ENCODE data around the gene DNAH1.

The DNAH1 gene

DNA sequence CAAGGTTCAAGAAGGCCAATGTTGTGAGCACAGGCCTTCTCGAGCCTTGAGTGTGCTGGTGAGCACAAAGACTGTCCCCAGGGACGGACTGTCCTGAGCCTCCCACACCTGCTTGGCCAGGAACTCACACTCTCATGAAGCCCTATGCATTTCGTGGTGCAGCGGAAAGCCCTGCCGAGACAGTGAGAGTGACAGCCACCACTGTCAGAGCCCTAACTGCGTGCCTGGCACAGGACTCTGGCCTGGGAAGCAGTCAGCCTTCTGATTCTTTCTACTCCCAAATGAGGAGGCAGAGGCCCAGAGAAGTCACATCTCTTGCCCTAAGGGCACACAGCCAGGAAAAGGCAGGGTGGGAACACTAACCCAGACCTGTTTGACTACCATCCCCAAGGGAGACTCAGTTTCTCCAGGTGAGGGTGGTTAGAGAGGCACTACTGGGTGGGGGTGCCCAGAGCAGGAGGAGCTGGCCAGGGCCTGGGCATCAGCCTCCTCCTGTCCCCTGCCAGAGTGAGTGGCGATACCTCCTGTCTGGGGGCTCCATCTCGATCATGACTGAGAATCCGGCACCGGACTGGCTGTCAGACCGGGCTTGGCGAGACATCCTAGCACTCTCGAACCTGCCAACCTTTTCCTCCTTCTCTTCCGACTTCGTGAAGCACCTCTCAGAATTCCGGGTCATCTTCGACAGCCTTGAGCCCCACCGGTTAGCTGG lies 78.0 kb downstream of the DNAH1 start:
- DNase-seq = no peak

- no peak for DNase-seq
Observed at GRCh38 chr3:52394751-52395502, 78.8 kb downstream of the DNAH1 start.

GRCh38 chr3:52395503-52395865 lies 79.4 kb downstream of the DNAH1 start:
- no peak for DNase-seq

GRCh38 chr3:52396011-52396906 lies 80.1 kb downstream of the DNAH1 start:
- DNase-seq = no peak

DNA sequence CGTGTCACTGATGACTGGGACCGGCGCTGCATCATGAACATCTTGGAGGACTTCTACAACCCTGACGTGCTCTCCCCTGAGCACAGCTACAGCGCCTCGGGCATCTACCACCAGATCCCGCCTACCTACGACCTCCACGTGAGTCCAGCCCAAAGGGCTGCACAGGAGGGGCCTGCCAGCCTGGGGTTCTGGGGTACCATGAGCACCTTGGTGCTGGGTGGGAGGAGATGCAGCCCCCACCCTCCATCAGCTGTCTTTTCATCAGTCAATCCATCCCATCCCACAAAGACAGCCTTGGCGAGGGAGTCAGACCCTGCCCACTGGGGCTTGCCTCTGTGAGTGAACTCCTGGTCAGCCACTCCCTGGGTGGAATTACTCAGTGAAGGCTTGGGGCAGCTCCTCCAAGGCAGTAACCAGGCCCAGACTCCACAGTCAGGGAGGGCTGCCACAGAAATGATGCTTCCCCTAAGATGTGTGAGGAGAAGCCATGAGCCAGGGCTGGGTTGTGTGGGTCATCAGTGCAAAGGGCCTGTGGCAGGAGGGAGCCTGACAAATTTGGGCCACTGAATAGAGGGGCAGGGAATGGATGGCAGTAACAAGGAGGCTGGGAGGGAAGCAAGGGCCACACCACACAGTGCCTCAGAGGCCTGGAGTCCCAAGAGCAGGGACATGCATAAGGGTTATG lies 80.9 kb downstream of the DNAH1 start:
- no peak for DNase-seq

DNA sequence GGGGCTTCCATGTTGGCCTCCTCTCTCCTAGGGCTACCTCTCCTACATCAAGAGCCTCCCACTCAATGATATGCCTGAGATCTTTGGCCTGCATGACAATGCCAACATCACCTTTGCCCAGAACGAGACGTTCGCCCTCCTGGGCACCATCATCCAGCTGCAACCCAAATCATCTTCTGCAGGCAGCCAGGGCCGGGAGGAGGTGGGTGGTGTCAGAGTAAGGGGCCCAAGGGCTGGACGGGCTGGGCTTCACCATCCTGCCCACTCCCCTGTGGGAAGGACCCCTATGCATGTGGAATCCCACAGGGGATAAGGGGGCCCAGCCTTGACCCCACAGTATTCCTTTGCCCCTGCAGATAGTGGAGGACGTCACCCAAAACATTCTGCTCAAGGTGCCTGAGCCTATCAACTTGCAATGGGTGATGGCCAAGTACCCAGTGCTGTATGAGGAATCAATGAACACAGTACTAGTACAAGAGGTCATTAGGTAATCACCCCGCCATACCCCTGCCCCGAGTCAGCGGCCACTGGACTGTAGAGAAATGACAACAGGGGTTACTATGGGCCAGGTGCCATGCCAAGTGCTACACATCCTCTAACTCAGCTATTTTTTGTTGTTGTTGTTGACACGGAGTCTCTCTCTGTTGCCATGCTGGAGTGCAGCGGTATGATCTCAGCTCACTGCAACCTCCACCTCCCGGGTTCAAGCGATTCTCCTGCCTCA lies 81.7 kb downstream of the DNAH1 start:
- DNase-seq = no peak

DNA sequence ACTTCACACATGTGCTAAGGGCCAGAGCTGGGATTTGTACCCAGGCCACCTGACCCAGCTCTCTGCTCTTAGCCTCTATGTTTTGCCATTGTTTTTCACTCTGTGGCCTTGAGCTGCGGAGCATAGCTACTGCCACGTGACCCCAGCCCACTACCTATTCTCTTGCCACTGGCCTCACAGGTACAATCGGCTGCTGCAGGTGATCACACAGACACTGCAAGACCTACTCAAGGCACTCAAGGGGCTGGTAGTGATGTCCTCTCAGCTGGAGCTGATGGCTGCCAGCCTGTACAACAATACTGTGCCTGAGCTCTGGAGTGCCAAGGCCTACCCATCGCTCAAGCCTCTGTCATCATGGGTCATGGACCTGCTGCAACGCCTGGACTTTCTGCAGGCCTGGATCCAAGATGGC lies 82.6 kb downstream of the DNAH1 start:
- no peak for DNase-seq

- DNase-seq = no peak
Observed at GRCh38 chr3:52399131-52399530, 83.0 kb downstream of the DNAH1 start.

DNA sequence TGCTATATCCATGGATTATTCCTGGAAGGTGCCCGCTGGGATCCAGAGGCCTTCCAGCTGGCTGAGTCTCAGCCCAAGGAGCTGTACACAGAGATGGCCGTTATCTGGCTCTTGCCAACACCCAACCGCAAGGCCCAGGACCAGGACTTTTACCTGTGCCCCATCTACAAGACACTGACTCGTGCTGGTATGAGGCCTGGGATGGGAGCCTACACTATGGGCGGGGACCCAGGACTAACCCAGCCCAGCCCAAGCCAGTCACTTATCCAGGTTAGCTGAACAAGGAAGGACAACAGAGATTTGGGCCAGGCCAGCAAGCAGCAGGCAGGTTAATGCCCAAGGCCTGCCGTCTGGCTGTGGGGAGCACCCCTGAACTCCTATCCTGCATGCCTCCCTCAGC lies 83.5 kb downstream of the DNAH1 start:
- no peak for DNase-seq

DNA sequence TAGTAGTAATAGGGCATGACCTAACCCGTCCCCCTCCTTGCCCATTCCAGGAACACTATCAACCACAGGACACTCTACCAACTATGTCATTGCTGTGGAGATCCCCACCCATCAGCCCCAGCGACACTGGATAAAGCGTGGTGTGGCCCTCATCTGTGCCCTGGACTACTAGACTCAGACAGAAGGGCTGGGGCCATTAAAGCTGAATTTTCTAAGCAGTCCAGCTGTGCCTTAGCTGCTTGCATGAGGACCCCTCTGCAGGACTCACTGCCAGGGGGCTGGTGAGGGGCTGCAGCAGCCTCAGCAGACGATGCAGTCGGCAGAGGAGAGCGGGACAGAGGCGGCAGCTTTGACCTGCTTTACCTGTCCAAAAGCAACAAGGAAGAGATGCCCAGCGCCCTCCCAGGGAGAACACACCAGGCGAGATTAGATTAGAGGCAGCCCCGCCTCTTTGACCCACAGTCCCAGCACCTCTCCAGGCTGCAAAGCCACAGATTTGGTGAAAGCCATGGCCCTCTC lies 84.2 kb downstream of the DNAH1 start:
- no peak for DNase-seq

DNA sequence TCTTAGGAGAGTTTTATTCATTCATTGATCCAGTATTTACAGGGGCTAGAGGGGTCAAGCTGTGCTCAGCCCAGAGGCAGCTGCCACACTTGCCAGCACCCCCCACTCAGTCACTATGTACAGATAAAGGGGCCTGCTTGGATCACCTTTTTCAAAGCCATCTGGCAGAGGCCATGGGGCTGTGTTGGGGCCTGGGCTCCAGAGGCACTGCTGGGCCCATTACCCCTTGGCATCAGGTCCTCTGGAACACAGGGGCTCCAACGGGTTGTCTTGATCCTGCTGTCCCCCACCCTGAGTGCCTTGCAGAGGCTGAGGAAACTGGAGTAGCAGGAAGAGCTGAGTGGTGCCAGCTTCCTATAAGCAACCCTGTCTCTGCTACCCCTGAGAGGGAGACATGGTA lies 84.9 kb downstream of the DNAH1 start:
- DNase-seq = no peak

DNA sequence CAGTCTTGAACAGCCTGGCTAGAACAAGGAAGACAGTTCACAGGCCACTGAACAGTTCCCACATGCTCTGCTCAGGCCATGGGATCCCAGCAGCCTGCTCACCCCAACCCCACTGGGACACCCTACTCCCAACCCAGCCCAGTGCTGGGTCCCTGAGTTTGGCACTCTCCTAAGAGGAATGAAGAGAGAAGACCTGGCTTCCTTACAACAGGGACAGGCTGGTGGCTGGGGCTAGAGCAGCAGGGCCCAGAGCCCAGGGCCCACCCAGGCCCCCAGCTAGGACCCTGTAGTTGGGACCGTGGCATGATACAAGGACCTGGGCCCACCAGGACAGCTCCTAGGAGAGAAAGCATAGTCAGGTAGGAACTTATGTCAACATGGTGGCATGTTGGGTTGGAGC lies 85.4 kb downstream of the DNAH1 start:
- DNase-seq = no peak

GRCh38 chr3:52402101-52402521 lies 86.0 kb downstream of the DNAH1 start:
- no peak for DNase-seq

- no peak for DNase-seq
Observed at GRCh38 chr3:52402706-52403270, 86.7 kb downstream of the DNAH1 start.

DNA sequence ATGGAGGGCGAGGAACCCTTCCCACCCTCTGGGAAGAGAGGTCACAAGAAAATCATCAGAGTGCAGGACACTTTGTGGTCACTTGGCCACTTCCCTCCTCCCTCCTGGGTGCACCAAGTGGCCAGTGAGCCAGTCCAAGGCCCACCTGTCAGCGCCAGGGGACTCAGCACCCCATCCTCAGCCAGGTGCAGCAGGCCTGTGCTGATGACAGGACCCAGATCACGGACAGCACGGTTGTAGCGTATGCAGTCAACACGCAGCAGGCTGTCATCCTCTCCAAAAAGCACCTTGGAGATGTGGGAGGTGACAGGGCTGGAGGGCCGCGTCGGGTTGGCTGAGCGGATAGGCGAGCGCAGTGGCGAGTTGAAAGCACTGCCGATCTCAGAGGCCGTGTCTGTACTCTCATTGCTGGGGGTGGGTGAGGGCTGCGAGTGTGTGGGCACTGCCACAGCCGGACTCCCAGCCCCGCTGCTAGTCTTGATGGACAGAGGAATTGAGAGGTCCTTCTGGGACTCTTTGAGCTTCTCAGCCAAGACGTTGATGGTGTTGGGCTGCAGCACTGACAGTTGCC lies 87.2 kb downstream of the DNAH1 start:
- no peak for DNase-seq

DNA sequence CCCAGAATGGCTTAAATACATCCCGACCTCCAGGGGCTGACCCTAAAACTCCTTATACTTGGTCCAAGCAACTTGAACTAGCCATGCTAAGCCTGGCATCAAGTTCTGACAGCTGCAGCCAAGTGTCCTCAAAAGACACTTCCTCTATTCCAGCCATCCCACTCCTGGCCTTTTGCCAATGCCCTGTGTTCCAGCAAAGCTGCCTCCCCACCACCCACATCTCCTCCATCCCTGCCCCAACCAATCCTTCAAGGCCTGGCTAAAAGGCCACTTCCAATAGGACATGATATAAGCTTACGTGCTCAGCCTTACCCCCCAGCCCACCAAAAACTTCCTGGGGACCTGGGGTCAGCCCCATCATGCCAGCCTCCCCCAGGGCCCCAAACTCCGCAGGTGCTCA lies 87.8 kb downstream of the DNAH1 start:
- DNase-seq = no peak

DNA sequence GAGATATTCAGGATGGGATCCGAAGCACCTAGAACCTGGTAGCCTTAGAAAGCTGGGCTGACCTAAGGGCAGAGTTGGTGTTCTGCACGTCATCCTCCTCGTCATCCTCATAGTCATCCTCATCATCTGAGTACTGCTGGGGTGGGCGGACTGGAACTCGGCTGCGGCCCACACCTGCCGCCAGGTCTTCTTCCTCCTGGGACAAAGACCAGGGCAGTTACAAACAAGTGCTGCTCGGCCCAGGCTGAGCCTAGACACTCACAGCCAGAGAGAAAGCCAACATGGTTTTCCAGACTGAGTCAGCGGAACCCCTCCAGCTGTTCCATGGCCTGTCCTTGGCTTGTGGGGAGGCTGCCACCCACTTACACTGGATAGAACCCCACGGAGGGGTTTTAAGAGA lies 88.3 kb downstream of the DNAH1 start:
- DNase-seq = no peak

- no peak for DNase-seq
Observed at GRCh38 chr3:52405066-52405465, 88.9 kb downstream of the DNAH1 start.

- DNase-seq = no peak
Observed at GRCh38 chr3:52405601-52406110, 89.5 kb downstream of the DNAH1 start.

DNA sequence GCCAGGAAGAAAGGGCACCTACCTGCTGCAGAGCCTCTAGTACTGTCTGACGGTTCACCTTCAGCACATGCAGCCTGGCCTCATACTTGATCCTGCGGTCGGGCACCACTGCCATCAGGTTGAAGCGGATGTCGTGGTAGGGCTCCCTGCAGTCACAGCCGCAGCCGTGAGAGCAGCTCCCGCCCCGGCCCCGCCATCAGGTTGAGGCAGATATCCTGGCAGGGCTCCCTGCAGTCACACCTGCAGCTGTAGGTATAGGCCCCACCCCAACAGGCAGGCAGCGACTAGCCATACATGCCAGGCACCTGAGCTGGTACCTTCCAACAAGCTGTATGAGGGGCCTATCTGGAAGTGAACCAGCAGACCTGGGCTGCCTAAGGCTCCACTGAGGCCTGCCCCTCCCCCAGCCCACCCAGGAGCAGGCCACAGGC lies 90.1 kb downstream of the DNAH1 start:
- no peak for DNase-seq
